Endothelial cell of umbilical vein (primary cell): ENCODE measurements around the gene XIAP.

Source experiments
- EZH2 ChIP-seq: IDR thresholded peaks from 2 replicates; pipeline ENCODE4 v1.6.1; 2012; ENCODE audit warnings: borderline replicate concordance, low read depth, mild to moderate bottlenecking, moderate library complexity, low read length, inconsistent platforms; ENCODE audit not compliant: severe bottlenecking
- FOS ChIP-seq: IDR thresholded peaks from 2 replicates; pipeline ENCODE4 v1.6.1; 2011; ENCODE audit warnings: mild to moderate bottlenecking, low read length, moderate library complexity, borderline replicate concordance; ENCODE audit not compliant: insufficient read depth
- JUN ChIP-seq: IDR thresholded peaks from 2 replicates; pipeline ENCODE4 v1.6.1; 2011; ENCODE audit warnings: borderline replicate concordance, low read depth; ENCODE audit not compliant: insufficient read length, insufficient read depth
- MYC ChIP-seq: IDR thresholded peaks from one replicate; pipeline ENCODE4 v1.6.1; 2011; ENCODE audit warnings: mild to moderate bottlenecking, low read depth, low read length
- POLR2A ChIP-seq: IDR thresholded peaks from 2 replicates; pipeline ENCODE4 v1.6.1; 2012; ENCODE audit warnings: low read depth, mild to moderate bottlenecking, control low read depth, low read length
- POLR2AphosphoS5 ChIP-seq: IDR thresholded peaks from 2 replicates; pipeline ENCODE4 v1.6.1; 2012; ENCODE audit warnings: low read depth, mild to moderate bottlenecking, control low read depth, low read length, moderate library complexity; ENCODE audit not compliant: insufficient read depth
- TF ChIP-seq, protein P1 (sequence below), 2 donors: IDR thresholded peaks; 1 replicate in 1 of 2; 2 replicates in 1 of 2; pipeline ENCODE4 v1.5.1; 2011; ENCODE audit warnings: low read length in 2 of 2, mild to moderate bottlenecking in 2 of 2, moderate library complexity in 2 of 2, control low read depth in 1 of 2, inconsistent platforms in 1 of 2, low read depth in 1 of 2; ENCODE audit not compliant: insufficient read depth in 1 of 2; ENCODE audit errors: extremely low read depth in 1 of 2

- TF ChIP-seq, protein P1, sequence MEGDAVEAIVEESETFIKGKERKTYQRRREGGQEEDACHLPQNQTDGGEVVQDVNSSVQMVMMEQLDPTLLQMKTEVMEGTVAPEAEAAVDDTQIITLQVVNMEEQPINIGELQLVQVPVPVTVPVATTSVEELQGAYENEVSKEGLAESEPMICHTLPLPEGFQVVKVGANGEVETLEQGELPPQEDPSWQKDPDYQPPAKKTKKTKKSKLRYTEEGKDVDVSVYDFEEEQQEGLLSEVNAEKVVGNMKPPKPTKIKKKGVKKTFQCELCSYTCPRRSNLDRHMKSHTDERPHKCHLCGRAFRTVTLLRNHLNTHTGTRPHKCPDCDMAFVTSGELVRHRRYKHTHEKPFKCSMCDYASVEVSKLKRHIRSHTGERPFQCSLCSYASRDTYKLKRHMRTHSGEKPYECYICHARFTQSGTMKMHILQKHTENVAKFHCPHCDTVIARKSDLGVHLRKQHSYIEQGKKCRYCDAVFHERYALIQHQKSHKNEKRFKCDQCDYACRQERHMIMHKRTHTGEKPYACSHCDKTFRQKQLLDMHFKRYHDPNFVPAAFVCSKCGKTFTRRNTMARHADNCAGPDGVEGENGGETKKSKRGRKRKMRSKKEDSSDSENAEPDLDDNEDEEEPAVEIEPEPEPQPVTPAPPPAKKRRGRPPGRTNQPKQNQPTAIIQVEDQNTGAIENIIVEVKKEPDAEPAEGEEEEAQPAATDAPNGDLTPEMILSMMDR (IDR thresholded peaks at IDR 0.05; ENCODE audit: extremely low read depth in 1 of 2, insufficient read depth in 1 of 2, low read depth in 1 of 2, low read length in 2 of 2) = no peak
- TF ChIP-seq POLR2AphosphoS5 (no peak), EZH2 (no peak), MYC (no peak), POLR2A (no peak), JUN (no peak), FOS (no peak)
Measured at GRCh38 chrX:123881330-123881729, 21.5 kb downstream of the XIAP start.
